ENCODE measurements around the gene FADS3.

The FADS3 gene

GRCh38 chr11:61866958-61867343, 24.4 kb downstream of the FADS3 start:
- no peak for TF ChIP-seq CTCF (conservative IDR thresholded peaks at IDR 0.05; ENCODE audit: low read depth, low read length)
- no peak overlapping the region for H3K4me3 ChIP-seq (ENCODE audit: low read depth, low read length)
- no peak for DNase-seq (ENCODE audit: low read depth)

GRCh38 chr11:61866231-61866957, 25.0 kb downstream of the FADS3 start:
- no peak for DNase-seq (ENCODE audit: low read depth)
- no peak for TF ChIP-seq CTCF (conservative IDR thresholded peaks at IDR 0.05; ENCODE audit: low read depth, low read length)
- no peak overlapping the region for H3K4me3 ChIP-seq (ENCODE audit: low read depth, low read length)

DNA sequence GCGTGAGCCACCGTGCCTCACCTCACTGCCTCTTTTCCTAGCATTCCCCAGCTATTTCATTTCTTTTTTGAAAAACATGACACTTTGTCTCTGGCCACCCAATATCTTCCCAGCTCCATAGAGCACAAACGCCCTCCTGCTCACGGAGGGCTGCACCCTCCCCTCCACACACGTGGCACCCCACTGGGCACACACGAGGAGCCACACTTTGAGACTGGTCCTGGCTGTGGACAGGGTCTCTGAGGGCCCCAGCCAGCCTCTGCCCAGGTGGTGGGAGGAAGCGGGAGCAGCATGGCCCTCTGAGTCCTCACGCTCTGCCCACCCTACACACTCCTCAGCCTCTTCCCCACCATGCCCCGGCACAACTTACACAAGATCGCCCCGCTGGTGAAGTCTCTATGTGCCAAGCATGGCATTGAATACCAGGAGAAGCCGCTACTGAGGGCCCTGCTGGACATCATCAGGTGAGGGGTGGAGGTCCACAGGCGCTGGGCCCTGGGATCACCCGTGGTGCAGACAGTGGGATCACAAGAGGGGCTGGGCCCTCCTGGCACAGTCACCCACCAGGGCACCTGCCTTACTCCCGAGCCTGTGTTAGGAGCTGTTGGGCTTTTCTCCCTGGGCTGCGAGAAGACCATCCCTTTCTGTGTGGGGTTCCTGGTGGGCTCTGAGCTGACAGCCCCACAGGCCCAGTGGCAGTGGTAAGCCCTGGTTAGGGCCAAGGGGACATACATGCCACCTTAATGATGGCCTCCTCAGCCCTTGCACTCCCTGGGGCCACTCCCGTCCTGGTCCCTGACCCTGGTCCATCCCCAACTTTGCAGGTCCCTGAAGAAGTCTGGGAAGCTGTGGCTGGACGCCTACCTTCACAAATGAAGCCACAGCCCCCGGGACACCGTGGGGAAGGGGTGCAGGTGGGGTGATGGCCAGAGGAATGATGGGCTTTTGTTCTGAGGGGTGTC, 26.2 kb downstream of the FADS3 start:
- no peak for TF ChIP-seq CTCF (conservative IDR thresholded peaks at IDR 0.05; ENCODE audit: low read depth, low read length)
- DNase-seq (ENCODE audit: low read depth): no peak
- H3K4me3 ChIP-seq (ENCODE audit: low read depth, low read length): no peak overlapping the region

GRCh38 chr11:61863548-61864081, 27.7 kb downstream of the FADS3 start:
- DNase-seq (ENCODE audit: low read depth): no peak
- no peak overlapping the region for H3K4me3 ChIP-seq (ENCODE audit: low read depth, low read length)
- TF ChIP-seq CTCF (conservative IDR thresholded peaks at IDR 0.05; ENCODE audit: low read depth, low read length): no peak

DNA sequence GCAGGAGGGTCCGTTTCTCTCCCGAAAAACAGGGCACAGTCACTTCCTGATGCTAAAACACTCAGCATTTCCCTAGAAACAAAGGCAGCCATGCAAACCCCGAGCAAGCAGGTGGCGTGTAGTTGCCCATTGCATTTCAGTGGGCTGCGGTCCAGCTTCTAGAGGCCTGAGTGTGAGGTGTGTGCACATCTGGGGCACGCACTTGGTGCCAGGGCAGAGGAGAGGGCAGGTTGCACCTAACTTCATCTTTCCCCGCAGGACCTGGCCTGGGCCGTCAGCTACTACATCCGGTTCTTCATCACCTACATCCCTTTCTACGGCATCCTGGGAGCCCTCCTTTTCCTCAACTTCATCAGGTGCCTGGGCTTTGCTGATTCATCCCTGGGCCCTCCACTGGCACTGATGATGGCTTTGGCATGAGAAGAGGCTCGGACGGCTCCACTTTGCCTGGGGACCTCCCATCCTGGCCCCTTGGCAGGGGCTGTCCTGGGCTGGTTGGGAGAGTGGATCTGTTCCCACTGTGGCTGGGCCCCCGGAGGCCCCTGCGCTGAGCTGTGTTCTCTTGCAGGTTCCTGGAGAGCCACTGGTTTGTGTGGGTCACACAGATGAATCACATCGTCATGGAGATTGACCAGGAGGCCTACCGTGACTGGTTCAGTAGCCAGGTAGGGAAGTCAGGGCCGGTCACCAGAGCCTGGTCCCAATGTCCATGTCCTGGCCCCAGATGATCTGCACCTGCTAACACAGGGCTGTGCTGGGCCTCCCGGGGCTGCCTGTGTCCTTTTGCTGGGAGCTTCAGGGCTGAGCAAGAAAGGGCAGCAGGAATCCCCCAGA, 28.4 kb downstream of the FADS3 start:
- no peak for DNase-seq (ENCODE audit: low read depth)

More for the DNA sequence above, 28.4 kb downstream of the FADS3 start:
- no peak for TF ChIP-seq CTCF (conservative IDR thresholded peaks at IDR 0.05; ENCODE audit: low read depth, low read length)
- no peak overlapping the region for H3K4me3 ChIP-seq (ENCODE audit: low read depth, low read length)
